ENCODE measurements around the gene DCC.

DNA sequence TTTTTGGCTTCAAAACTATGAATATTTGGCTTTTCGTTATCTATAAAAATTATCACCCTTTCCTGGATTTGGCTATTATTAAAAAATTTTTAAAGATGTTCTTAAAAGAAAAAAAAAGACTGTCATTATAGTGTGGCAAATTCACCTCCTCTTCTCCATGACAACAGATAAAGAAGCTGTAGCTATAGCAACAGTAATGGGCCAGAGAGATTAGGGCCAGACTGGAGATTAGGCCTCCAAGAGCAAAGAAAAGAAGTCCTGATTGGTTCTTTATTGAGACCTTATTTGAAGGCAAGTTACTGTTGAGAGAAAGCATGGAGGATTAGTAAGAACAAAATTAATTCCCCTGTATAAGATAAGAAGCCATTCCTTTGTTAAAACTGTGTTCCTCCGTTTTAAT lies 812.5 kb downstream of the DCC start:
- no peak for TF ChIP-seq ZSCAN20 (CRISPR knock-in tag; IDR thresholded peaks at IDR 0.05)
- no peak for TF ChIP-seq MAZ (IDR thresholded peaks at IDR 0.05; ENCODE audit: borderline replicate concordance, low read depth, low read length)
- TF ChIP-seq TFCP2L1 (CRISPR knock-in tag; IDR thresholded peaks at IDR 0.05): no peak

Data from A549 (cell line).